Measurements from ENCODE around the gene SMIM24. TPM values are rescaled to one million over a fixed set of nuclear protein-coding genes. Genes with fewer than 3 reads are reported as not detected.

Gene SMIM24
- total and polyA plus RNA-seq, 7 experiments from 2014 or later = 0.82 to 1.8 TPM; not detected in 5

DNA sequence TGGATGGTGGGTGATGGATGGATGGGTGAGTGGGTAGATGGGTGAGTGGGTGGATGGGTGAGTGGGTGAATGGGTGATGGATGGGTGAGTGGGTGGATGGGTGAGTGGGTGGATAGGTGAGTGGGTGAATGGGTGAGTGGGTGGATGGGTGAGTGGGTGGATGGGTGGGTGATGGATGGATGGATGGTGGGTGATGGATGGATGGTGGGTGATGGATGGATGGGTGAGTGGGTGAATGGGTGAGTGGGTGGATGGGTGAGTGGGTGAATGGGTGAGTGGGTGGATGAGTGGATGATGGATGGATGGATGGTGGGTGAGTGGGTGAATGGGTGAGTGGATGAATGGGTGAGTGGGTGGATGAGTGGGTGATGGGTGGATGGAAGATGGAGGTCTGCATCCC is 2.8 kb downstream of the SMIM24 start:
- no peak for DNase-seq
- peaks cover 0 to 6% (median 0%) of the 10 kb centered on the region in 5 donors for H3K27me3 Mint-ChIP-seq
- no peak for ATAC-seq
- H3K4me1 ChIP-seq (ENCODE audit: control insufficient read depth in 2 of 2, insufficient read depth in 2 of 2, low read length in 2 of 2) = peaks cover 0 to 6% of the 10 kb centered on the region in 2 donors
- H3K9me3 Mint-ChIP-seq = no peaks in the 10 kb centered on the region
- no peak overlapping the region for H3K27ac ChIP-seq (ENCODE audit: low read depth, low read length)
- H3K27me3 ChIP-seq (ENCODE audit: control insufficient read depth in 2 of 2, insufficient read depth in 2 of 2, low read length in 2 of 2) = no peaks in the 10 kb centered on the region
- no peak overlapping the region for H3K4me3 Mint-ChIP-seq
- POLR2A ChIA-PET = no interaction called here
- H3K27ac Mint-ChIP-seq = no peak overlapping the region
- CTCF ChIA-PET = interaction anchor here (0.9 kb wide), 1 partner anchor 10 kb away, joined by 3 read pairs; no protein-coding TSS in a partner anchor
- H3K36me3 Mint-ChIP-seq = no peaks in the 10 kb centered on the region
- H3K4me1 Mint-ChIP-seq = peaks cover 10 to 18% (median 15%) of the 10 kb centered on the region in 7 donors
- H3K9me3 ChIP-seq (ENCODE audit: control insufficient read depth in 2 of 3, low read length in 3 of 3) = no peaks in the 10 kb centered on the region
- no peaks in the 10 kb centered on the region for H3K36me3 ChIP-seq (ENCODE audit: control insufficient read depth in 2 of 3, insufficient read depth in 3 of 3, low read length in 3 of 3)
- H3K4me3 ChIP-seq (ENCODE audit: low read length) = no peak overlapping the region
- intact Hi-C loops (cut with micrococcal nuclease) = no loop called here

DNA sequence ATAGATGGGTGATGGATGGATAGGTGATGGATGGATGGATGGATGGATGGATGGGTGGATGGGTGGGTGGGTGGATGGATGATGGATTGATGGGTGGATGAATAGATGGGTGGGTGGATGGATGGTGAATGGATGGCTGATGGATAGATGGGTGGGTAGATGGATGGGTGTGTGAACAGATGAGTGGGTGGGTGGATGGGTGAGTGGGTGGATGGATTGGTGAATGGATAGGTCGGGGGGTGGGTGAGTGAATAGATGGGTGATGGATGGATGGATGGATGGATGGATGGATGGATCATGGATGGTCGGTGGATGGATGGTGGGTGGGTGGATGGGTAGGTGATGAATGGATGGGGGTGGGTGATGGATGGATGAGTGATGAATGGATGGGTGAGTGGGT is 3.5 kb downstream of the SMIM24 start:
- ChIA-PET POLR2A (no interaction called here), CTCF (no interaction called here)
- Histone ChIP-seq H3K27ac (ENCODE audit: low read depth, low read length) (no peak overlapping the region), H3K4me1 (ENCODE audit: control insufficient read depth in 2 of 2, insufficient read depth in 2 of 2, low read length in 2 of 2) (peaks cover 0 to 6% of the 10 kb centered on the region in 2 donors), H3K9me3 (ENCODE audit: control insufficient read depth in 2 of 3, low read length in 3 of 3) (no peaks in the 10 kb centered on the region), H3K27me3 (ENCODE audit: control insufficient read depth in 2 of 2, insufficient read depth in 2 of 2, low read length in 2 of 2) (no peaks in the 10 kb centered on the region), H3K36me3 (ENCODE audit: control insufficient read depth in 2 of 3, insufficient read depth in 3 of 3, low read length in 3 of 3) (no peaks in the 10 kb centered on the region), H3K4me3 (ENCODE audit: low read length) (no peak overlapping the region)
- no peaks in the 10 kb centered on the region for H3K9me3 Mint-ChIP-seq
- ATAC-seq (no peak), DNase-seq (no peak)
- H3K4me3 Mint-ChIP-seq = peak overlapping the region in 1 of 10 donors; percentile 19
- H3K27ac Mint-ChIP-seq = no peak overlapping the region
- peaks cover 0 to 6% (median 0%) of the 10 kb centered on the region in 5 donors for H3K27me3 Mint-ChIP-seq
- intact Hi-C loops (cut with micrococcal nuclease) = no loop called here
- peaks cover 10 to 18% (median 15%) of the 10 kb centered on the region in 7 donors for H3K4me1 Mint-ChIP-seq
- H3K36me3 Mint-ChIP-seq = no peaks in the 10 kb centered on the region

DNA sequence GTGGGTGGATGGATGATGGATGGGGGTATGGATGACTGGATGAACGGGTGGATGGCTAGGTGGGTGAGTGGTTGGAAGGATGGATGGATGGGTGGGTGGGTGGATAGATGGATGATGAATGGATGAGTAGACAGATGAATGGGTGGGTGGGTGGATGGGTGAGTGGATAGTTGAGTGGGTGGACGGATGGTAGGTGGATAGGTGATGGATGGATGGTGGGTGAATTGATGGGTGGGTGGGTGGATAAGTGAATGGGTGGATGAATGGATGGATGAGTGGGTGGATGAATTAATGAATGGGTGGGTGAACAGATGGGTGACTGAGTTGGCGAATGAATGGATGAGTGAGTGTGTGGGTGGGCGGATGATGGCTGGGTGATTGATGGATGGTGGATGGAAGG is 4.9 kb downstream of the SMIM24 start:
- no peak overlapping the region for H3K4me3 ChIP-seq (ENCODE audit: low read length)
- H3K27ac Mint-ChIP-seq = no peak overlapping the region
- H3K4me1 Mint-ChIP-seq = peaks cover 10 to 18% (median 15%) of the 10 kb centered on the region in 7 donors
- peaks cover 0 to 6% (median 0%) of the 10 kb centered on the region in 5 donors for H3K27me3 Mint-ChIP-seq
- no peak for ATAC-seq
- intact Hi-C loops (cut with micrococcal nuclease) = no loop called here
- H3K36me3 Mint-ChIP-seq = no peaks in the 10 kb centered on the region
- CTCF ChIA-PET = no interaction called here
- H3K36me3 ChIP-seq (ENCODE audit: control insufficient read depth in 2 of 3, insufficient read depth in 3 of 3, low read length in 3 of 3) = no peaks in the 10 kb centered on the region
- no peak overlapping the region for H3K4me3 Mint-ChIP-seq
- no peak for DNase-seq
- peaks cover 0 to 2% (median 0%) of the 10 kb centered on the region in 11 donors for H3K9me3 Mint-ChIP-seq
- POLR2A ChIA-PET = no interaction called here
- H3K9me3 ChIP-seq (ENCODE audit: control insufficient read depth in 2 of 3, low read length in 3 of 3) = no peaks in the 10 kb centered on the region
- H3K4me1 ChIP-seq (ENCODE audit: control insufficient read depth in 2 of 2, insufficient read depth in 2 of 2, low read length in 2 of 2) = peaks cover 0 to 6% of the 10 kb centered on the region in 2 donors
- no peaks in the 10 kb centered on the region for H3K27me3 ChIP-seq (ENCODE audit: control insufficient read depth in 2 of 2, insufficient read depth in 2 of 2, low read length in 2 of 2)
- H3K27ac ChIP-seq (ENCODE audit: low read depth, low read length) = no peak overlapping the region

DNA sequence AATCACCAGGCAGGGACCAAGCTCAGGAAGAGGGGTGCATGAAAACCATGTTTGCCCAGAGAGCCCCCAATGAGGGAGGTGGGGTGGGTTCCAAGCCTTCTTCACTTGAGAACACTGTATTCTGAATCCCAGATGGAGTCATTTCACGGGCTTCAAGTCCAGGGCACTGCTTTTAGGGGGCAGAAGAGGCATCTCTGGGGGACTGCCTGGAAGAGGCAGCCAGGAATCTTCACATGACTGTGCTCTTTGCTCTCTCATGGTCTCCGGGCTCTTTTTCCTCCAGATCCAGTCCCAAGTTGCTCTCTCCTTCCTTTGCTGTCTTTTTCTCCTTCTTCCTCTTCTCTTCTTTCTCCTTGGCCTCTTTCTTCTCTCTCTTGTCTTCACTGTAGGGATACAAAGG is 5.7 kb downstream of the SMIM24 start:
- no peak for ATAC-seq
- H3K27me3 Mint-ChIP-seq = peaks cover 0 to 6% (median 0%) of the 10 kb centered on the region in 5 donors
- no peak overlapping the region for H3K27ac Mint-ChIP-seq
- peaks cover 0 to 2% (median 0%) of the 10 kb centered on the region in 11 donors for H3K9me3 Mint-ChIP-seq
- Histone ChIP-seq H3K4me3 (ENCODE audit: low read length) (no peak overlapping the region), H3K4me1 (ENCODE audit: control insufficient read depth in 2 of 2, insufficient read depth in 2 of 2, low read length in 2 of 2) (peaks cover 0 to 6% of the 10 kb centered on the region in 2 donors), H3K27ac (ENCODE audit: low read depth, low read length) (no peak overlapping the region), H3K9me3 (ENCODE audit: control insufficient read depth in 2 of 3, low read length in 3 of 3) (no peaks in the 10 kb centered on the region), H3K27me3 (ENCODE audit: control insufficient read depth in 2 of 2, insufficient read depth in 2 of 2, low read length in 2 of 2) (no peaks in the 10 kb centered on the region), H3K36me3 (ENCODE audit: control insufficient read depth in 2 of 3, insufficient read depth in 3 of 3, low read length in 3 of 3) (no peaks in the 10 kb centered on the region)
- peaks cover 10 to 18% (median 15%) of the 10 kb centered on the region in 7 donors for H3K4me1 Mint-ChIP-seq
- POLR2A ChIA-PET = no interaction called here
- intact Hi-C loops (cut with micrococcal nuclease) = no loop called here
- no peaks in the 10 kb centered on the region for H3K36me3 Mint-ChIP-seq
- DNase-seq = no peak
- CTCF ChIA-PET = no interaction called here
- H3K4me3 Mint-ChIP-seq = no peak overlapping the region

DNA sequence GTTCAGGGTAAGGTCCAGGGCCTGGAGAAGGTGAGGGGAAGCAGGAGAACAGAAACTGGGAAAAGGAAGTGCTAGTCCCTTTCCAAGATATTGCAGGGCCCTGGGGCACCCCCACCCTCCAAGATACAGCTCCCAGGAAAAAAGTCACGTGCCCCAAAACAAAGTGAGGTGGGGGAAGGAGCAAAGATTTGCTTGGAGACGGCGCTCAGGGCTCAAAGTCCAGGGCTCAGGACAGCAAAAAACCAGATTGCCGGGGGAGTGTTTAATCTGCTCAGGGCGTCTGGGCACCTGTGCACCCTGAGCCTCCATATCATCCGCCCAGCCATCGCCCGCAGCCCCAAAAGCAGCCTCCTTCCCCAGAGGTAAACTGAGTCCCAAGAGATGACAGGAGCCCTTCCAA is 6.3 kb downstream of the SMIM24 start:
- H3K36me3 Mint-ChIP-seq = no peaks in the 10 kb centered on the region
- H3K27me3 Mint-ChIP-seq = peaks cover 0 to 6% (median 0%) of the 10 kb centered on the region in 5 donors
- CTCF ChIA-PET = no interaction called here
- Histone ChIP-seq H3K36me3 (ENCODE audit: control insufficient read depth in 2 of 3, insufficient read depth in 3 of 3, low read length in 3 of 3) (no peaks in the 10 kb centered on the region), H3K4me1 (ENCODE audit: control insufficient read depth in 2 of 2, insufficient read depth in 2 of 2, low read length in 2 of 2) (peaks cover 0 to under 1% of the 10 kb centered on the region in 2 donors), H3K4me3 (ENCODE audit: low read length) (no peak overlapping the region), H3K27me3 (ENCODE audit: control insufficient read depth in 2 of 2, insufficient read depth in 2 of 2, low read length in 2 of 2) (no peaks in the 10 kb centered on the region), H3K9me3 (ENCODE audit: control insufficient read depth in 2 of 3, low read length in 3 of 3) (no peaks in the 10 kb centered on the region), H3K27ac (ENCODE audit: low read depth, low read length) (no peak overlapping the region)
- H3K9me3 Mint-ChIP-seq = peaks cover 0 to 2% (median 0%) of the 10 kb centered on the region in 11 donors
- no peak overlapping the region for H3K4me3 Mint-ChIP-seq
- intact Hi-C loops (cut with micrococcal nuclease) = no loop called here
- DNase-seq (no peak), ATAC-seq (no peak)
- POLR2A ChIA-PET = interaction anchor here (0.7 kb wide), 1 partner anchor 321 kb away, joined by 3 read pairs; no protein-coding TSS in a partner anchor
- no peak overlapping the region for H3K27ac Mint-ChIP-seq
- H3K4me1 Mint-ChIP-seq = peaks cover 10 to 13% (median 12%) of the 10 kb centered on the region in 7 donors

DNA sequence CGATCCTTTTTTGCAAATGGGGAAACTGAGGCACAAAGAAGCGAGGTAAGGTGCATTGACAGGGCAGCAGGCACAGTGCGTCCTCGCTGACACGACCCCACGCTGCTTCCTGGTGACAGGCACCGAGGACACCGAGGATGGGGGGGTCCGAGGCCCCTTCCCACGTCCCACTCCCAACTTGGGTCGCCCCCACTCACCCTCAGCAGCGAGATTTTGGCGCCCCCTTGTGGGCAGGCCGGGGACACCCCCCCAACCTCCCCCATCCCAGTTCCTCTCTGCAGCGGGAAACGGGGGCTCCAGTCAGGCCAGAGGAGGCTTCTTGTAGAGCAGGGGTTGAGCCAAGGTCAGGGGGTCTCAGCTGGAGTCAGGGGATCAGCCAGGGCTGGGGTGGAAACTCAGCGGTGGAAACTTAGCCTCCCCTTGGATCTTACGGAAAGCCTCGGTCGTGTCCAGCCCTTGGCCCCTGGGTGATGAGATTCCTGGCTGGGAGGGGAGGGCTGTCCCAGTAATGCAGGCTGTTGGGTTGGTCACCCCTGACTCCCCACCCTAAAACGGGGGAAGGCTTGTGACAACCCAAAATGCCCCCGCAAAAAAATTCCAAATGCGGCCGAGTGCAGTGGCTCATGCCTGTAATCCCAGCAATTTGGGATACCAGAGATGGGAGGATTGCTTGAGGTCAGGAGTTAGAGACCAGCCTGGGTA is 8.2 kb downstream of the SMIM24 start:
- peak; percentile 36 for ATAC-seq
- Histone ChIP-seq H3K4me1 (ENCODE audit: control insufficient read depth in 2 of 2, insufficient read depth in 2 of 2, low read length in 2 of 2) (no peaks in the 10 kb centered on the region), H3K36me3 (ENCODE audit: control insufficient read depth in 2 of 3, insufficient read depth in 3 of 3, low read length in 3 of 3) (no peaks in the 10 kb centered on the region), H3K9me3 (ENCODE audit: control insufficient read depth in 2 of 3, low read length in 3 of 3) (no peaks in the 10 kb centered on the region), H3K27ac (ENCODE audit: low read depth, low read length) (no peak overlapping the region), H3K4me3 (ENCODE audit: low read length) (no peak overlapping the region), H3K27me3 (ENCODE audit: control insufficient read depth in 2 of 2, insufficient read depth in 2 of 2, low read length in 2 of 2) (no peaks in the 10 kb centered on the region)
- Mint-ChIP-seq H3K4me1 (peaks cover 0 to 7% (median 0%) of the 10 kb centered on the region in 7 donors), H3K4me3 (no peak overlapping the region), H3K36me3 (no peaks in the 10 kb centered on the region), H3K27ac (no peak overlapping the region), H3K9me3 (peaks cover 0 to 4% (median 0%) of the 10 kb centered on the region in 11 donors), H3K27me3 (no peaks in the 10 kb centered on the region)
- CTCF ChIA-PET = interaction anchor here (0.5 to 1.5 kb wide), 5 partner anchors 11 to 149 kb away, joined by 3 to 7 read pairs (median 3); no protein-coding TSS in a partner anchor
- peak in 3 of 9 donors; percentile 35 to 57 (median 44) for DNase-seq
- POLR2A ChIA-PET = interaction anchor here (0.6 kb wide), 1 partner anchor 30 kb away, joined by 3 read pairs; no protein-coding TSS in a partner anchor
- intact Hi-C loops (cut with micrococcal nuclease) = no loop called here

Data from naive thymus-derived CD4-positive, alpha-beta T cell (primary cell).